Stimulated activated CD8-positive, alpha-beta memory T cell treated with anti-CD3 and anti-CD28 coated beads, Interleukin-12 subunit alpha, Interleukin-12 subunit beta, amount 100 ng/mL, for 24 hours (primary cell): ENCODE results near the gene HFM1.
"Not testable (repeated sequence)": the region's sequence is repeated elsewhere in the genome, so short reads cannot be mapped to it uniquely, and the experiment has no call there.

Experiments used
- DNase-seq: peaks from one replicate; pipeline ENCODE4 v3.0.0-alpha.2; 2020; ENCODE audit errors: extremely low read depth

HFM1 gene

DNA sequence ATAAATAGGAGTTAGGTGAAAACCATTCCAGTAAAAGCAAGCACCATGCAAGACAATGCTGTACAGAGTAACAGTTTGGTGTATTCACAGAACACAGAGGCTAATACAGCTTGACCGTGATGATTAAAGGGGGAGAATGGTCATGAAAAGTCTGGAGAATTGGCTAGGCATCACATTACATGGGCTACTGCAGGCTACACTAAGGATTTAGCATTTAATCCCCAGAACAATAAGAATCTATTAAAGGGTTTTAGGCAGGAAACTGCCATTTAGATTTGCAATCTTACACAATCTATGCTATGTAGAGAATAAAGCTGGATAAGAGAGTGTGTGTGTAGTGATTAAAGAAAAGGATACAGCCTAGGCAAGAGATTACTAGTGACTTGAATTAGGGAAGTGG, 30.6 kb downstream of the HFM1 start:
- DNase-seq, result no peak

DNA sequence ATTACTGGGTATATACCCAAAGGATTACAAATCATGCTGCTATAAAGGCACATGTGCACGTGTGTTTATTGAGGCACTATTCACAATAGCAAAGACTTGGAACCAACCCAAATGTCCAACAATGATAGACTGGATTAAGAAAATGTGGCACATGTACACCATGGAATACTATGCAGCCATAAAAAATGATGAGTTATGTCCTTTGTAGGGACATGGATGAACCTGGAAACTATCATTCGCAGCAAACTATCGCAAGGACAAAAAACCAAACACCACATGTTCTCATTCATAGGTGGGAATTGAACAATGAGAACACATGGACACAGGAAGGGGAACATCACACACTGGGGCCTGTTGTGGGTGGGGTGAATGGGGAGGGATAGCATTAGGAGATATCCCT, 32.4 kb downstream of the HFM1 start:
- not testable (repeated sequence) for DNase-seq

DNA sequence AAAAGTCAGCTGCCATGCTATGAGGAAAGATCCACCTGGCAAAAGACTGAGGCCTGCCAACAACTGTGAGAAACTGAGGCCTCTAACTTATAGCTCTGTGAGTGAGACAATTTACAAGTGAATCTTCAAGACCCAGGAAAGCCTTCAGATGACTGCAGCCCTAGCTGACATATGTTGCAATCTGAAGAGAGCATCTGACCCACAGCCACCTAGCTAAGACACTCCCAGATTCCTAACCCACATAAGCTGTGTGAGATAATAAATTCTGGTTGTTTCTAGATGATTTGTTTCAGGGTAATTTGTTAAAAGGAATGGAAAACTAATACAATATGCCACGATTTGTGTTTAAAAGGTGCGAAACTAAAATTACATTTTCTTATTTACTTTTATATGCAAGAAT, 55.1 kb downstream of the HFM1 start:
- DNase-seq, result no peak

DNA sequence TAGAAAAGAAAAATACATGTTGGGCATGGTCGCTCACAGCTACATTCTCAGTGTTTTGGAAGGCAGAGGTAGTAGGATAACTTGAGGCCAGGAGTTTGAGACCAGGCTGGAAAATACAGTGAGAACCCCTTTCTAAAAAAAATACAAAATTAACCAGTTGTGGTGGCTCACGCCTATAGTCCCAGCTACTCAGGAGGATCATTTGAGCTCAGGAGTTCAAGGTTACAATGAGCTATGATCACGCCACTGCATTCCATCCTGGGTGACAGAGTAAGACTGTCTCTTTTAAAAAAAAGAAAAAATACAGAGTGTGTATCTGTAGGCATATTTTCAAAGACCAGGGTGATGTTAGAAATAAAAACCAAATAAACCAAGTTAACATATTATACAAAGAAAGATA, 57.8 kb downstream of the HFM1 start:
- no peak for DNase-seq

DNA sequence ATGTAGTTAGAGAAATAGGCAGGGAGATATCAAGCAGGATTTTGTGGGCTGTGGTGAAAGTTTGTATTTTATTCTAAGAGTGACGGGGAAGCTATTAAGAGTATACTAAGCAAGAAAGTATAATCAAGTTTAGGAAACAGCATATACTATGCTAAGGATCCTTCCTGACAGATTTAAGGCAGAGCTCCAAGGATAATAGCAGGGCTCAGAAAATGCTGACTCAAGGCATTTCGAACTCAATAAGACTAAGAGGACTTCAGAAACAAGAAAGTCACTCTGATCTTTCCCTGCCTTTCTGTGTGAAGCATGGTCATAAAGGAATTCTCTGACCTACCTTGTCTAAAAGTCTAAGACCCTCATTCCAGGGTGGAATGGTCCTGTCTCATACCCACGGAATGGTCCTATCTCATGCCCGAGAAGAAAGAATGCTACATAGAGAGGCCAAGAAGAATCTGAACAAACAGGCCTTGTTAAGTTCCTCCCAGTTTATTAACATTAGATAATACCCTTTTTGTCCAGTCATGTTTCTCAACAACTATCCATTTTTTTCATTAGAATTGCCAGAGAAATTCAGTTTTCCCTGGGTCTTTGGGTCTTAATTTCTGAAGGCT, 59.1 kb downstream of the HFM1 start:
- DNase-seq, result no peak

DNA sequence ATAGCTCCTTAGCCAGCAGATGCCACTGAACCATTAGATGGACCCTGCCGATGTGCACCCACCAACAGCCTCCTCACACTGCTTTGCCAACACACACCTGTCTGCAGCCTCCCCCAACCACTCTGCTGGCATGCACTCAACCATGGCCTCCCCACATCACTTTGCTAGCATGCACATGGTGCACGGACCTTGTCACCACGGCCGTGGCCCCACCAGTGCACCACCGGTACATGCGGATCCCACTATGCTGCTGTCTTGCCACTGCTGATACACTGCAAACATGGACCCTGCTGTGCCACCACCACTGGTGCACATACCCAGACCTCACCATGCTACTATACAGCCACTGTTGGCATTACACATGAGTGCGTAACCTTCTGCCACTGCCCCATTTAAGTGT, 66.1 kb downstream of the HFM1 start:
- DNase-seq, result no peak

DNA sequence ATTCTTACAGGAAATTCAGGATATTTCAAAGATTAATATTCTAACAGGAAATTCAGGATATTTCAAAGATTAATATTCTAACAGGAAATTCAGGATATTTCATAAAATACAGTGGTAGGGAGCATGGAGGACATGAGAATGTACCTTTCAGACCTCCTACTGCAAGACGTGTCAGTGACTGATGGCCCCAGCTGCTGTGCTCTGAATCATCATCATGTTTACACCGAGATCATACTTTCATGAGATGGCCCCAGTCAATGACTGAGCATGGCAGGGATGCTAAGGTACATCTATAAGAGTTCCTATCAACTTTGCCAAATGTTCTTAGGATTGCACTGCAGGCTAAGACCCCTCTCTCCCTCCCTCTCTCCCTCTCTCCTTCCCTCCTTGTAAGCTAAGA, 69.0 kb downstream of the HFM1 start:
- DNase-seq, result no peak

DNA sequence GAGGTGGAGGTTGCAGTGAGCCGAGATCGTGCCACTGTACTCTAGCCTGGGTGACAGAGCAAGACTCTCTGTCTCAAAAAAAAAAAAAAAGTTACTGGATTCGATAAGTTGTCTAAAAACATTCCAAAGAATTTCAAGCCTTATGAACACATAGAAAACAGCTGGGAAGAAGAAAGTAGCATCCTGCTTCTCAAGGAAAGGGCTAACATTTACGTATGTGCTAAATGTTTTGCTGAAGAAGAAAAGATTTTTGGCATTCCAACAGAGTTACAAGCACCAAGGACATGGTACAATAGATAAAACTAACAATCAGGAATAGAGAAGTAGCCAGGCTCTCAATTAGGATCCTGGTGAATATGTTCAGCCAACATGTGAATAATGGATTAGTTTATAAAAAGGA, 69.8 kb downstream of the HFM1 start:
- no peak for DNase-seq

DNA sequence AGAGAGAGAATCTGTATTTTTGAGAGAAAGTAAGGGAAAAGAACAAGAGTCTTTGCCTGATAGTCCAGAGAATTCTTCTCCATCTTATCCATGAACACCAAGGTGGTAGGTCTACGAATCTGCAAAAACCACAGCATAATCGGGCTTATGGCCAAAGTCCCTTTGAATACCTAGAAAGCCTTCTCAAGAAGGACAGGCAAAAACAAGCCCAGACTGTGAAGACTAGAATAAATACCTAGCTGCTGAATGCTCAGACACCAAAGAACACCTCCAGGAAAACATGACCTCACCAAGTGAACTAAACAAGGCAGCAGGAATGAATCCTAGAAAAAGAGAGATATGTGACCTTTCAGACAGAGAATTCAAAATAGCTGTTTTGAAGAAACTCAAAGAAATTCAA, 79.2 kb downstream of the HFM1 start:
- no peak for DNase-seq

DNA sequence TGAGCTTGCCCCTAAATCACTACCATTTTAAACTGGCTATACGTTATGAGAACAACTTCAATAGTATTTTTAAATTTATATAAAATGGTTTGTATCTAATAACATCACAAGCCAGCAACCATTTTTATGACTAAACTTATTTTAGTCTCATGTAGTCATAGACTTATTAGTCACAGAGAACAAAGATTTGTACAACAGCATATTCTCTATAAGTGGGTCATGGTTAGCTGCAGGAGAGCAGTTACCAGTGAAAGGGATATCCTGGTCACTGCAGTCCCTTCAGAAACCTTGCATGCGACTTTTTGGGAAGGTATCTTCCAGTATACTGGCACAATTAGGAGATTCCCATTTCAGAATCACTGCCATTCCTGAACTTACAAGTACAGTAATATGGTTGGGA, 90.0 kb downstream of the HFM1 start:
- DNase-seq, result no peak

DNA sequence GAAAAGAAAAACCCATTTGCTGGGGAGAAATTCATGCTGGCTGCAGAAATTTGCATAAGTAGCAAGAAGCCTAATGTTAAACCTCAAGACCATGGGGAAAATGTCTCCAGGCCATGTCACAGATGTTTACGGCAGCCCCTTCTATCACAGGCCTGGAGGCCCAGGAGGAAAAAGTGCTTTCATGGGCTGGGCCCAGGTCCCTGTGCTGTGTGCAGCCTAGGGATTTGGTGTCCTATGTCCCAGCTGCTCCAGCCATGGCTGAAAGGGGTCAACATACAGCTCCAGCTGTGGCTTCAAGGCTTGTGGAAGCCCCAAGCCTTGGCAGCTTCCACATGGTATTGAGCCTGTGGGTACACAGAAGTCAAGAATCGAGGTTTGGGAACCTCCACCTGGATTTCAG, 93.0 kb downstream of the HFM1 start:
- no peak for DNase-seq

DNA sequence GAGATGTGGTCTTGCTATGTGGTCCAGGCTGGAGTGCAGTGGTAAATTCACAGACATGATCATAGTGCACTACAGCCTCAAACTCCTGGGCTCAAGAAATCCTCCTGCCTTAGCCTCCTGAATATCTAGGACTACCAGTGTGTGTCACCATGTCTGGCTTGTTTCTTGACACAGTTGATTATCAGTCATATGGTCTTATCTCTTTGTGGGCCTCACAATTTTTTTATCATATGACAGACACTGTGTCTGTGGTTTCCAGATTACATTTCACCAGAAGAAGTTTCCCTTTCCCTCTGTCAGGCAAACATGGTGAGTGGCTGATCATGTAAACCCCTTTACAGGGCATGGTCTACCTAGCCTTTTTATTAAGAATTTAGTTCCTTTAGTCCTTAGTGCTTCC, 96.1 kb downstream of the HFM1 start:
- DNase-seq, result no peak

DNA sequence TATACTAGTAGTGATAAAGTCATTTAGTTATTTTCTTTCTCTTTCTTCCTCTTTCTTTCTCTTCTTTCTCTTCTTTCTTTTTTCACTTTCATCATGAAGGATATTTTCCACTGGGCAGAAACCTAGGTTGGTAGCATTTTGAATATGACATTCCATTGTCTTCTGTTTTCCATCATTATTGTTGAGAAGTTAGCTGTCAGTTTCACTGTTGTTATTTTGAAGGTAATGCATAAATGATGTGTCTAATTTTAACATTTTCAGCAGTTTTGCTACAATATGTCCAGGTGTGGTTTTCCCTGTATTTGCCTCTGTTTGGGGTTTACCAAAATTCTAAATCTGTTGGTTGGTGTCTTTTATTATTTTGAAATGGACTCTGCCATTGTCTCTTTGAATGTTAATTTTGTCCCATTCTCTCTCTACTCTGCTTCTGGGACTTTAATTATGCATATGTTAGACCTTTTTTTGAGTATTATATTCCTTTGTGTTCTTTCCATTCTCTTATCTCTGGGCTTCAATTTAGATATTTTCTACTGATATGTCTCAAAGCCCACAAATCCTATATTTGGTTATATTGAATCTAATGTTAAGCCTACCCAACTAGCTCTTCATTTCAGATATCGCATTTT, 96.7 kb downstream of the HFM1 start:
- no peak for DNase-seq

DNA sequence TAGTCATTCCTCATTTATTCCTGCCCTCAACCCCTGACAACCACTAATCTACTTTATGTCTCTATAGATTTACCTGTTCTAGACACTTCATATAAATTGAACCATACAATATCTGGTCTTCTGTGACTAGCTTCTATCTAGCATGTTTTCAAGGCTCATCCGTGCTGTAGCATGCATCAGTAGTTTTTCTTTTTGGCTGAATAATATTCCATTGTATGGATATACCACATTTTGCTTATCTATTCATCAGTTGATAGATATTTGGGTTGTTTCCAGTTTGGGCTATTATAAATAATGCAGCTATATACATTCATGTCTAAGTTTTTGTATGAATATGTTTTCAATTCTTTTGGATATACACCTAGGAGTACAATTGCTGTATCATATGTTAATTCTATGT, 101.5 kb downstream of the HFM1 start:
- DNase-seq, result no peak

DNA sequence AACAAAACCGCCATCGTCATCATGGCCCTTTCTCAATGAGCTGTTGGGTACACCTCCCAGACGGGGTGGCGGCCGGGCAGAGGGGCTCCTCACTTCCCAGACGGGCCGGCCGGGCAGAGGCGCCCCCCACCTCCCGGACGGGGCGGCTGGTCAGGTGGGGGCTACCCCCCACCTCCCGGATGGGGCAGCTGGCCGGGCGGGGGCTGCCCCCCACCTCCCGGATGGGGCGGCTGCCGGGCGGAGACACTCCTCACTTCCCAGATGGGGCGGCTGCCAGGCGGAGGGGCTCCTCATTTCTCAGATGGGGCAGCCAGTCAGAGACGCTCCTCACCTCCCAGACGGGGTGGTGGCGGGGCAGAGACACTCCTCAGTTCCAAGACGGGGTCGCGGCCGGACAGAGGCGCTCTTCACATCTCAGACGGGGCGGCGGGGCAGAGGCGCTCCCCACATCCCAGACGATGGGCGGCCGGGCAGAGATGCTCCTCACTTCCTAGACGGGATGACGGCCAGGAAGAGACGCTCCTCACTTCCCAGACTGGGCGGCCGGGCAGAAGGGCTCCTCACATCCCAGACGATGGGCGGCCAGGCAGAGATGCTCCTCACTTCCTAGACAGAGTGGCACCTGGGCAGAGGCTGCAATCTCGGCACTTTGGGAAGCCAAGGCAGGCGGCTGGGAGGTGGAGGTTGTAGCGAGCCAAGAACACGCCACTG, 115.6 kb downstream of the HFM1 start:
- DNase-seq, result not testable (repeated sequence)

DNA sequence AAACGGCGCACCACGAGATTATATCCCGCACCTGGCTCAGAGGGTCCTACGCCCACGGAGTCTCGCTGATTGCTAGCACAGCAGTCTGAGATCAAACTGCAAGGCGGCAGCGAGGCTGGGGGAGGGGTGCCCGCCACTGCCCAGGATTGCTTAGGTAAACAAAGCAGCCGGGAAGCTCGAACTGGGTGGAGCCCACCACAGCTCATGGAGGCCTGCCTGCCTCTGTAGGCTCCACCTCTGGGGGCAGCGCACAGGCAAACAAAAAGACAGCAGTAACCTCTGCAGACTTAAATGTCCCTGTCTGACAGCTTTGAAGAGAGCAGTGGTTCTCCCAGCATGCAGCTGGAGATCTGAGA, 117.7 kb downstream of the HFM1 start:
- not testable (repeated sequence) for DNase-seq

DNA sequence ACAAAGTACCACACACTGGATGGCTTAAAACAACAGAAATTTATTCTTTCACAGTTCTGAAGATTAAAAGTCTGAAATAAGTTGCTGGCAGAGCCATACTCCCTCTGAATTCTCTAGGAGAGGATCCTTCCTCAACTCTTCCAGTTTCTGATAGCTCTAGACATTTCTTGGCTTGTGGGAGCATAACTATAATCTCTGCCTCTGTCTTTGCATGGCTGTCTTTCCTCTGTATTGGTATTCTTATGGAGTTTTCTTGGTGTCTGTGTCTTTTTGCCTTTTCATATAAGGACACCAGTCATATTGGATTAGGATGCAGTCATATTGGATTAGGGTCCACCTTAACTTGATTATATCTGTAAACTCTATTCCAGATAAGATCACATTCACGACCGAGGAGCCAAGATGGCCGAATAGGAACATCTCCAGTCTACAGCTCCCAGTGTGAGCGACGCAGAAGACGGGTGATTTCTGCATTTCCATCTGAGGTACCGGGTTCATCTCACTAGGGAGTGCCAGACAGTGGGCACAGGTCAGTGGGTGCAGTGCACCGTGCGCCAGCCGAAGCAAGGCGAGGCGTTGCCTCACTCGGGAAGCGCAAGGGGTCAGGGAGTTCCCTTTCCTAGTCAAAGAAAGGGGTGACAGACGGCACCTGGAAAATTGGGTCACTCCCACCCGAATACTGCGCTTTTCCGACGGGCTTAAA, 118.2 kb downstream of the HFM1 start:
- DNase-seq, result not testable (repeated sequence)

DNA sequence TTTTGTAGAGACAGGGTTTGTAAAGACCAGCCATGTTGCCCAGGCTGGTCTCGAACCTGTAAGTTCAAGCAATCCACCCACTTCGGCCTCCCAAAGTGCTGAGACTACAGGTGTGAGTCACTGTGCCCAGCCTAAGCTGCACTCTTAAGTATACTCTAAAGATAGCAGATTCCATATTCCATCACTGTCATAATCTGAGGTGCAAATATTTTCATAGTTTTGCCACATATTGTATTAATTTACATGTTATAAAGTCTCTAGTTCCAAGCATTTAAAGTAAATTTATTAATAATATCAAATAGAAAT, 121.3 kb downstream of the HFM1 start:
- DNase-seq, result no peak

DNA sequence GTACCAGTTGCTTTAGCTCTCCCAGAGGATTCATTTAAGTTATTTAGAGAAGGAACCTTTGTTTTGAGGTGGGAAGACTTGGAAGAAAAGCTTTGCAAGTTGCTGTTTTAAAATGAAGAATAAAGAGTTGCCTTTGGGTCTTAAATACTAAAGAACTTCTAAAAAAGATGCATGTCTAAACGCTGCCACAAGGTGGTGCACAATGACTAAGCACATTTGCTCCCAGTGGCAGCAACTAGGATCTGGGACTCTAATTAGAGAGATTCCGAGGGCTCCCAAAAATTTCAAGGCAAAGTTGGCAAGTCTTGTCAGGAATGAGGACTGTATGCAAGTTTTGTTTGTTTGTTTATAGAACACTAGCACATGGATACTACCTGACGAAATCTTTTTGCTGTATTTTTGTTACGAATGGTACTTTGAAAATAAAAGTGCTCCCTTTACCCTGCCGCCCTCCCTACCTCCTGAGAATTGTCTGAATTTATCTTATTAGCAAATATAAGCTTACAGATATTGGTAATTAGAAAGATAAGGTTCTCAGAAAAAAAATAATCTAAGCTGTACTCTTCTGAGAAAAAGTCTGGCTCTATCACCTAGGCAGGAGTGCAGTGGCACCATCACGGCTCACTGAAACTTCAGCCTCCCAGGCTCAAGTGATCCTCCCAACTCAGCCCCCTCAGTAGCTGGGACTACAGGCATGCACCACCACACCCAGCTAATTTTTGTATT, 121.8 kb downstream of the HFM1 start:
- no peak for DNase-seq

DNA sequence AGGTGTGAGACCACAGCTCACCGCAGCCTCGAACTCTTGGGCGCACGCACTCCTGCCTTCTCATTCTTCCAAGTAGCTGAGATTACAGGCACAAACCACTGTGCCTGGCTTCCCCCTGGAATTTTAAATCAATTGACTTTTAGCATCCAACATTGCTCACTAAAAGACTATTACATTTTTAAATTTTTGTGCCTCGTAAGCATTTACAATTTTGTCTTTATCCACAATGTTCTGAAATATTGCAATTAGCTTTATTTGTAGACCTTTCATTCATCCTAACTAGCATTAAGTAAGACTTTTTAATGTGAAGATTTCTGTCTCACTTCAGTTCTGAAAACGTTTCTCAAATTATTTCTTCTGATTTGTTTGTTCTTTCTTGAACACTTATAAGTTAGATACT, 122.9 kb downstream of the HFM1 start:
- DNase-seq, result no peak

DNA sequence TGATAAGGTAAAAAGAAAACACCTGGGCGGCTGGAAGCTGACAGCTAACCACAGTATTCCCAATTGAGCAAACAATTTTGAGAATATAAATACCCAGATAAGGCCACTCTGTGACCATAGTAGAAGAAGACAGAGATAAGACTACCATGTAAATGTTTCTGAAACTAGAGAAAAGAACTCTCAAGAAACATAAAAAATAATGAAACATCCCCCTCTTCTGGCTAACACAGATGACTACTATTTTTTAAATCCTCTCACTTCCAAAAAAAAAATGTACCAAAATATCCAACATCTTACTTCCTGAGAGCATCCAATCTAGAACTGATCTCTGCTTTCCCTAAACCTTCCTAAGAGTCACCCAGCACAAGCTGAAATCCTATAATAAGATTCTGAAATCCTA, 125.9 kb downstream of the HFM1 start:
- DNase-seq, result no peak

DNA sequence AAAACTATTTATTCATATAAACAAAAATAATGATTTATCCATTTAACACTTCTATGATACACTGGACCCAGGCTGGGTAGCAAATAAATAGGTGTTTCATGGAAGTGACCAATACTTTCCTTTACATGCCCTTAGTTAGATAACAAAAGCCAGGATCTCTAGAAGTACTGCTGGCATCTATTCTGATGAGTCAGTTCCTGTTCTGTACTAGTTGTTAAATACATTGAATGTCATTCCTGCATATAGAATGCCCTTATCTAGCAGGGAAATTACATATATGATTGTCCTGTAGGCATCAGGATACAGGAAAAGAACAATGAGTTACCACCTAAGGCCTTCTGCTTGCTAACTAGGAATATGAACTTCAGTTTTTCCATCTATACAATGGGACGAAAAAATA, 130.8 kb downstream of the HFM1 start:
- no peak for DNase-seq

DNA sequence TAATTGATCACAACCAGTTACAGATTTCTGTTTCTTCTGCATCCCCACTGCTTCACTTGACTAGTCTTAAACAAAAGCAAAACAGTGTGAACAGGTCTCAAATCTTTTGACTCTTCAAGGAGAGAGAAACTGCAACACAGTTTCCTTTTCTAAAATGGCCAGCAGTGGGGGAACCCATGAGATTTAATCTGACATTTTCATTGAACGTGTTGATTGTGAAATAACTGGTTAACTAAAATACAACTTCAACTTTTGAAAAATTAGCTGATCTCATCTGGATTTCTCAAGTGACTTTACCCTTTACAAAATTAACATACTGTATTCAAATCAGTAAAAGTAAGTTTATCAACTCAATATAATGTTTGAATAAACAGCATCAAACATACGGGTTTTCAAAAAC, 143.0 kb downstream of the HFM1 start:
- no peak for DNase-seq
